Common myeloid progenitor, CD34-positive (primary cell): ENCODE data around the gene ATP2A1. TPM values are rescaled to one million over a fixed set of nuclear protein-coding genes. Genes with fewer than 3 reads are reported as not detected.

Experiments used
- CTCF ChIA-PET: fragments of 350-600 bp; sonication (Branson Sonifier 250); formaldehyde crosslinking; loops from one replicate; lab custom pipeline; 2021; ENCODE audit warnings: antibody characterized with exemption; lab: Charles Lee
- POLR2A ChIA-PET: fragments of 350-600 bp; sonication (Branson Sonifier 250); formaldehyde crosslinking; loops from one replicate; lab custom pipeline; 2021; ENCODE audit warnings: antibody characterized with exemption; lab: Charles Lee
- DNase-seq, 3 donors: peaks; one replicate each; pipeline versions ENCODE4 v3.0.0 to v3.0.0-alpha.2; 2013
- H3K27ac ChIP-seq, 2 experiments: 1 replicate in 1 of 2; 2 replicates in 1 of 2; pipeline ENCODE4 v1.7.0; 2013; ENCODE audit warnings: inconsistent platforms in 2 of 2, low read length in 2 of 2, mild to moderate bottlenecking in 2 of 2, low read depth in 1 of 2, moderate library complexity in 1 of 2; ENCODE audit not compliant: severe bottlenecking in 2 of 2, insufficient read depth in 1 of 2, poor library complexity in 1 of 2
- H3K27me3 ChIP-seq, 5 experiments: replicated peaks in 2 of 5; 1 replicate in 3 of 5; 2 replicates in 2 of 5; pipeline versions ENCODE4 v1.6.1 to v1.7.0; 2013; ENCODE audit warnings: low read length in 4 of 5, mild to moderate bottlenecking in 2 of 5, moderate library complexity in 2 of 5, inconsistent platforms in 1 of 5; ENCODE audit not compliant: insufficient read depth in 5 of 5, control insufficient read depth in 4 of 5
- H3K36me3 ChIP-seq, 4 experiments: 1 replicate in 2 of 4; 2 replicates in 2 of 4; pipeline versions ENCODE4 v1.6.1 to v1.7.0; 2013; ENCODE audit warnings: low read length in 3 of 4, control low read depth in 1 of 4, mild to moderate bottlenecking in 1 of 4; ENCODE audit not compliant: control insufficient read depth in 4 of 4, insufficient read depth in 4 of 4
- H3K4me1 ChIP-seq, 4 experiments: 1 replicate in 3 of 4; 2 replicates in 1 of 4; pipeline versions ENCODE4 v1.6.1 to v1.7.1; 2013; ENCODE audit warnings: low read length in 3 of 4, mild to moderate bottlenecking in 3 of 4, control low read depth in 1 of 4, inconsistent platforms in 1 of 4, moderate library complexity in 1 of 4; ENCODE audit not compliant: control insufficient read depth in 4 of 4, insufficient read depth in 4 of 4; ENCODE audit errors: control extremely low read depth in 1 of 4
- H3K4me3 ChIP-seq, 7 experiments: 1 replicate in 4 of 7; 2 replicates in 3 of 7; pipeline versions ENCODE4 v1.5.1 to v1.7.0; 2013; ENCODE audit warnings: mild to moderate bottlenecking in 7 of 7, low read length in 6 of 7, moderate library complexity in 6 of 7, inconsistent platforms in 2 of 7, low read depth in 2 of 7, control low read depth in 1 of 7; ENCODE audit not compliant: insufficient read depth in 4 of 7, control insufficient read depth in 1 of 7; ENCODE audit errors: extremely low read depth in 1 of 7
- H3K9me3 ChIP-seq, 5 experiments: 1 replicate in 4 of 5; 2 replicates in 1 of 5; pipeline versions ENCODE4 v1.6.1 to v1.7.1; 2013; ENCODE audit warnings: low read length in 4 of 5, mild to moderate bottlenecking in 2 of 5, inconsistent platforms in 1 of 5, low read depth in 1 of 5, moderate library complexity in 1 of 5; ENCODE audit not compliant: control insufficient read depth in 4 of 5, insufficient read depth in 2 of 5; ENCODE audit errors: control extremely low read depth in 1 of 5
- WGBS: methylation state at CpG from one replicate; pipeline ENCODE4 v1.1.5; 2013; ENCODE audit not compliant: insufficient coverage; 5-methylcytosine and 5-hydroxymethylcytosine counted together
- polyA plus RNA-seq: library from polyadenylated mRNA; unstranded; fragments of 120-200 nt; gene quantifications from one replicate; pipeline ENCODE4 v1.2.1, GENCODE V29; 2013

Gene ATP2A1
- polyA plus RNA-seq = 1.3 TPM

GRCh38 chr16:28878083-28878926 lies at the start of gene ATP2A1:
Gene ATP2A1 (plus strand): TSS chr16:28878488. CDS start chr16:28878672, 184 bp downstream.
- Histone ChIP-seq H3K4me1 (peaks cover 2 to 33% (median 18%) of the 10 kb centered on the region in 4 experiments), H3K4me3 (peak within 1 kb of the TSS in 5 of 7 experiments; percentile 59 to 83 (median 73)), H3K27ac (peak within 1 kb of the TSS in 1 of 2 experiments; percentile 14), H3K36me3 (peaks cover 0 to 14% (median 10%) of the 10 kb centered on the region in 4 experiments), H3K9me3 (no peaks in the 10 kb centered on the region), H3K27me3 (peaks cover 0 to 8% (median 0%) of the 10 kb centered on the region in 5 experiments)
- DNase-seq = no peak
- CTCF ChIA-PET = interaction anchor here (1.3 to 2.4 kb wide), 2 partner anchors 13 to 46 kb away, joined by 3 to 8 read pairs; partner anchors contain the start of gene RABEP2
- WGBS = 93% methylated on average over 18 of the region's 25 CpGs
- POLR2A ChIA-PET = no interaction called here

- WGBS = over 99% methylated on average over 11 of the region's 13 CpGs
- POLR2A ChIA-PET = no interaction called here
- CTCF ChIA-PET = no interaction called here
Observed at GRCh38 chr16:28829747-28830146, 48.5 kb upstream of the ATP2A1 start.

GRCh38 chr16:28830531-28830930 lies 47.8 kb upstream of the ATP2A1 start:
- ChIA-PET CTCF (interaction anchor here (1.3 to 2.4 kb wide), 3 partner anchors 8 to 16 kb away, joined by 3 to 10 read pairs (median 8); partner anchors contain the start of genes ATXN2L and TUFM), POLR2A (no interaction called here)
- H3K27me3 ChIP-seq = no peaks in the 10 kb centered on the region
- H3K9me3 ChIP-seq = no peaks in the 10 kb centered on the region
- H3K27ac ChIP-seq = no peak overlapping the region
- H3K4me1 ChIP-seq = peaks cover 0 to 4% (median 3%) of the 10 kb centered on the region in 4 experiments
- peaks cover 42 to 98% (median 80%) of the 10 kb centered on the region in 4 experiments for H3K36me3 ChIP-seq
- WGBS = 95% methylated on average over 10 of the region's 13 CpGs
- DNase-seq = no peak
- H3K4me3 ChIP-seq = no peak overlapping the region

More at GRCh38 chr16:28829747-28830146, 48.5 kb upstream of the ATP2A1 start:
- Histone ChIP-seq H3K36me3 (peaks cover 44 to 96% (median 76%) of the 10 kb centered on the region in 4 experiments), H3K9me3 (no peaks in the 10 kb centered on the region), H3K27ac (no peak overlapping the region), H3K4me1 (peaks cover 7 to 12% (median 9%) of the 10 kb centered on the region in 4 experiments), H3K4me3 (no peak overlapping the region), H3K27me3 (no peaks in the 10 kb centered on the region)
- DNase-seq = no peak

GRCh38 chr16:28834349-28834748 lies 43.9 kb upstream of the ATP2A1 start:
- CTCF ChIA-PET = no interaction called here
- no peaks in the 10 kb centered on the region for H3K27me3 ChIP-seq
- H3K36me3 ChIP-seq = peaks cover 21 to 92% (median 75%) of the 10 kb centered on the region in 4 experiments
- no peak overlapping the region for H3K4me3 ChIP-seq
- POLR2A ChIA-PET = no interaction called here
- H3K4me1 ChIP-seq = no peaks in the 10 kb centered on the region
- no peak for DNase-seq
- H3K9me3 ChIP-seq = no peaks in the 10 kb centered on the region
- 100% methylated on average over 3 of the region's 14 CpGs for WGBS
- H3K27ac ChIP-seq = no peak overlapping the region

GRCh38 chr16:28834873-28835863 lies 43.1 kb upstream of the ATP2A1 start:
- CTCF ChIA-PET = no interaction called here
- H3K9me3 ChIP-seq = no peaks in the 10 kb centered on the region

GRCh38 chr16:28835864-28836760 lies 42.2 kb upstream of the ATP2A1 start:
- Histone ChIP-seq H3K36me3 (peaks cover 10 to 74% (median 59%) of the 10 kb centered on the region in 4 experiments), H3K9me3 (no peaks in the 10 kb centered on the region), H3K4me1 (peaks cover 0 to 5% (median 1%) of the 10 kb centered on the region in 4 experiments), H3K4me3 (no peak overlapping the region), H3K27me3 (no peaks in the 10 kb centered on the region), H3K27ac (no peak overlapping the region)
- WGBS = 94% methylated on average over 11 of the region's 25 CpGs
- no peak for DNase-seq
- ChIA-PET CTCF (interaction anchor here (0.6 kb wide), 1 partner anchor 72 kb away, joined by 3 read pairs; no protein-coding TSS in a partner anchor), POLR2A (interaction anchor here (0.9 to 1.0 kb wide), 2 partner anchors 9 kb away, joined by 3 read pairs; no protein-coding TSS in a partner anchor)

More at GRCh38 chr16:28834873-28835863, 43.1 kb upstream of the ATP2A1 start:
- Histone ChIP-seq H3K36me3 (peaks cover 16 to 84% (median 67%) of the 10 kb centered on the region in 4 experiments), H3K27me3 (no peaks in the 10 kb centered on the region), H3K27ac (no peak overlapping the region), H3K4me3 (no peak overlapping the region), H3K4me1 (peaks cover 0 to 4% (median 1%) of the 10 kb centered on the region in 4 experiments)
- no peak for DNase-seq
- POLR2A ChIA-PET = no interaction called here
- 97% methylated on average over 22 of the region's 25 CpGs for WGBS
